Measurements from ENCODE around the gene MINK1.

DNA sequence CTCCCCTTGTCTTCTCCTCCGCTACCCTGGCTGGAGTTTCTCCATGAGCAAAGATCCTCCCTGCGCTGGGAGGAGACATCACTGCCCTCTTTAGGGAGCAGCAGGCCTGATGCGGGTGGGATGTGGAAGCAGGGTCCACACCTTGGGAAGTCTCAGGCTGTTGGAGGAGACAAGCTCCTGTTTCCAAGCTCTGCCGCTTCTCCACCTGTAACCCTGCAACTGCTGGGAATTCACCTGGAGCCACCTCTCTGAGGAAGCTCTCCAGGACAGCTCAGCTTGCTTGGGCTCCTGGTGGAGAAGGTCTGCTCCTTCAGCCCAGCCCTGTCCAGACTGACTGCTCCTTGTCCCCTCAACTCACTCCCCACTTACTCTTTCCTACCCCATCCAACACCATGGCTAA is 51.3 kb downstream of the MINK1 start:
- TF ChIP-seq ZC3H11A (IDR thresholded peaks at IDR 0.05) (no peak), POLR2A (IDR thresholded peaks at IDR 0.05; ENCODE audit: low read length) (no peak), CTCF (IDR thresholded peaks at IDR 0.05) (no peak), MAX (IDR thresholded peaks at IDR 0.05) (no peak), EP300 (IDR thresholded peaks at IDR 0.05) (no peak), CBX2 (IDR thresholded peaks at IDR 0.05; ENCODE audit: borderline replicate concordance, low read depth) (no peak), POLR2AphosphoS2 (conservative IDR thresholded peaks at IDR 0.05; ENCODE audit: low read length) (no peak), MYC (IDR thresholded peaks at IDR 0.05; ENCODE audit: borderline replicate concordance, low read length) (no peak), HDAC2 (IDR thresholded peaks at IDR 0.05) (no peak)
- TF ChIP-seq, protein P1, sequence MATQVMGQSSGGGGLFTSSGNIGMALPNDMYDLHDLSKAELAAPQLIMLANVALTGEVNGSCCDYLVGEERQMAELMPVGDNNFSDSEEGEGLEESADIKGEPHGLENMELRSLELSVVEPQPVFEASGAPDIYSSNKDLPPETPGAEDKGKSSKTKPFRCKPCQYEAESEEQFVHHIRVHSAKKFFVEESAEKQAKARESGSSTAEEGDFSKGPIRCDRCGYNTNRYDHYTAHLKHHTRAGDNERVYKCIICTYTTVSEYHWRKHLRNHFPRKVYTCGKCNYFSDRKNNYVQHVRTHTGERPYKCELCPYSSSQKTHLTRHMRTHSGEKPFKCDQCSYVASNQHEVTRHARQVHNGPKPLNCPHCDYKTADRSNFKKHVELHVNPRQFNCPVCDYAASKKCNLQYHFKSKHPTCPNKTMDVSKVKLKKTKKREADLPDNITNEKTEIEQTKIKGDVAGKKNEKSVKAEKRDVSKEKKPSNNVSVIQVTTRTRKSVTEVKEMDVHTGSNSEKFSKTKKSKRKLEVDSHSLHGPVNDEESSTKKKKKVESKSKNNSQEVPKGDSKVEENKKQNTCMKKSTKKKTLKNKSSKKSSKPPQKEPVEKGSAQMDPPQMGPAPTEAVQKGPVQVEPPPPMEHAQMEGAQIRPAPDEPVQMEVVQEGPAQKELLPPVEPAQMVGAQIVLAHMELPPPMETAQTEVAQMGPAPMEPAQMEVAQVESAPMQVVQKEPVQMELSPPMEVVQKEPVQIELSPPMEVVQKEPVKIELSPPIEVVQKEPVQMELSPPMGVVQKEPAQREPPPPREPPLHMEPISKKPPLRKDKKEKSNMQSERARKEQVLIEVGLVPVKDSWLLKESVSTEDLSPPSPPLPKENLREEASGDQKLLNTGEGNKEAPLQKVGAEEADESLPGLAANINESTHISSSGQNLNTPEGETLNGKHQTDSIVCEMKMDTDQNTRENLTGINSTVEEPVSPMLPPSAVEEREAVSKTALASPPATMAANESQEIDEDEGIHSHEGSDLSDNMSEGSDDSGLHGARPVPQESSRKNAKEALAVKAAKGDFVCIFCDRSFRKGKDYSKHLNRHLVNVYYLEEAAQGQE (IDR thresholded peaks at IDR 0.05): no peak

Data from A549 (cell line).